Motor neuron (in vitro differentiated cells): ENCODE results near the gene TXNRD2. TPM values are rescaled to one million over a fixed set of nuclear protein-coding genes. Genes with fewer than 3 reads are reported as not detected.

ENCODE experiments used
- ATAC-seq, 8 experiments: fragments of 200-7000 bp; cut with Tn5 transposase; replicated peaks in 6 of 8; 2 replicates each; pipeline ENCODE4 v1.8.0; 2021; ENCODE audit warnings: mild to moderate bottlenecking in 8 of 8, moderate library complexity in 8 of 8
- H3K27ac ChIP-seq, 2 donors: fragments of 250-450 bp; sonication (Bioruptor Pico); 2 replicates each; pipeline ENCODE4 v1.9.0; 2021; ENCODE audit warnings: antibody characterized with exemption in 2 of 2, mild to moderate bottlenecking in 2 of 2, moderate library complexity in 1 of 2
- H3K4me1 ChIP-seq, 2 donors: fragments of 250-450 bp; sonication (Bioruptor Pico); replicated peaks in 1 of 2; 2 replicates each; pipeline ENCODE4 v1.6.1; 2021; ENCODE audit warnings: antibody characterized with exemption in 2 of 2, mild to moderate bottlenecking in 2 of 2, moderate library complexity in 1 of 2
- H3K4me3 ChIP-seq, 5 donors: fragments of 250-450 bp; sonication (Bioruptor Pico); 2 replicates each; pipeline ENCODE4 v1.9.0; 2021; ENCODE audit warnings: antibody characterized with exemption in 5 of 5, mild to moderate bottlenecking in 5 of 5, moderate library complexity in 4 of 5
- WGBS, 10 experiments: fragments of 450-650 bp; shearing (Covaris generic); methylation state at CpG; one replicate each; pipeline ENCODE4 v1.0.0; 2022; 5-methylcytosine and 5-hydroxymethylcytosine counted together
- in situ Hi-C, 9 experiments: fragments of 400-800 bp; cut with MboI; loops; one replicate each; pipeline ENCODE4 v1.15.0; 2021; ENCODE audit warnings: low sequenced_read_pairs in 9 of 9, low pct_unique_long_range_greater_than_20kb in 2 of 9; ENCODE audit not compliant: unreplicated experiment in 9 of 9
- total RNA-seq, 8 experiments: library from RNA; unstranded; fragments of 300-600 nt; gene quantifications; 2 replicates each; pipeline versions ENCODE4 v1.2.3 to v1.2.4, GENCODE V29; 2022

TXNRD2 gene
- total RNA-seq, 8 experiments from 2014 or later, result 2.4 to 33.9 (median 9.9) TPM

GRCh38 chr22:19849835-19850762, 91.5 kb downstream of the TXNRD2 start:
- ATAC-seq, result no peak
- H3K4me1 ChIP-seq, result peaks cover 8 to 11% of the 10 kb centered on the region in 2 donors
- no peak overlapping the region for H3K27ac ChIP-seq
- in situ Hi-C loops, result no loop called here
- 20 to 100% (median 92%) methylated on average over 1 to 6 of the region's 9 CpGs; no CpG with 5 or more reads in 2 of the 10 experiments for WGBS, 10 experiments
- no peak overlapping the region for H3K4me3 ChIP-seq

DNA sequence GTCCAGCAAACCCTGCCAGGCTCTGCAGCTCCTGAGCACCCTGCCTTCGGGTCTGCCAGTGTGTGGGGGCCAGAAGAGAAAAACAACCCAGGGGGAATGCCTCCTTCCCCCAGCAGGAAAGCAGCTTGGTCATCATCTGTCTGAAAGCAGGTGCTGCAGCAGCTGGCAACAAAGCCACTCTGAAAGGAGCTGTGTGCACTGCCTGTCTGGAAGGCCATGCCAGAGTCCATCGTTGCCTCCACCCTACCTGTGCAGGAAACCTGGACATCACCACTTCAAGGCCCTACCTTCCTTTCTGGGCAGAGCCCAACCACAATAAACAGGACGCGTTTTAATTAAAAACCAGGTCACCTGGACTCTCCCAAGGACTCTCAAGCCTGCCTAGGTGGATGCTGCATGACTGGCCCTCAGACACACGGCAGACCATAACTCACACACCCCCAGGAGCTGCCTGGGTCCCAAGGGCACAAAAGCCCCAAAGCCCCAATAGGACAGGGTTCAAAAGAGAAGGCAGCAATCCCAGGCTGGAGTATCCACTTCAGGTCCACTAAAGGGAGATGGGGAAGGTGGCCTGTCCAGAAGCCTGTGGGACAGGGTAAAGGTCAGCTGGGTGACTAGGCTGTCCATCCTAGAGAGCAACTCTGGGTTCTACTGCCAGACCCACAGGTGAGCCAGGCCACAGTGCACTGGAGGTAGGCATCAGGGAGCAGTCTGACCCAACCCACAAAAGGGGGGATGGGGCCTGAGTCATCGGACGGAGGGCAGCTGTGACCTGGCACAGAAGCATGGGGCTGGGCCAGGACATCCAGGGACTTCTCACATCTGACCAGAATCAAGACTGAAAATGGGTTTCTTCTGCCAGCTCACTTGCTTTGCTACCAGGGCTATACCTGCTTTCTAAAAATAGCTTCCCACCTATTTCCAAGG, 93.1 kb downstream of the TXNRD2 start:
- ATAC-seq, result no peak
- WGBS, 10 experiments, result 0 to 100% (median 92%) methylated on average over 1 to 2 of the region's 7 CpGs; no CpG with 5 or more reads in 5 of the 10 experiments
- peaks cover 8 to 11% of the 10 kb centered on the region in 2 donors for H3K4me1 ChIP-seq
- H3K27ac ChIP-seq, result no peak overlapping the region
- H3K4me3 ChIP-seq, result no peak overlapping the region
- in situ Hi-C loops, result no loop called here

DNA sequence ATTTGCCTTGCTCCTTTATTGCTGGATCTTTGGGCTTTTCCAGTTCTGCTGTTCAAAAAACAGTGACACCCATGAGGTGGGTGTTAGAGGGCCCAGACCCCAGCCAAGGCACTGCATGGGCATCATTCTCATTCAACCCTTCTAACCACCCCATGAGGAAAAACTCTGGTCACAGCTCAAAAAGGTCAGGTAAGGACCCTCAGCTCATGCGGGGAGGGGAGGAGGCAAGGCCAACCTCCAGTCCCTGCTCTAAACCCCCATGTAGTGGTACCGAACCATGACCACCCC, 94.3 kb downstream of the TXNRD2 start:
- 67 to 100% (median 100%) methylated on average over 1 to 2 of the region's 2 CpGs; no CpG with 5 or more reads in 5 of the 10 experiments for WGBS, 10 experiments
- no peak overlapping the region for H3K27ac ChIP-seq
- peaks cover 11 to 12% of the 10 kb centered on the region in 2 donors for H3K4me1 ChIP-seq
- in situ Hi-C loops, result no loop called here
- ATAC-seq, result no peak
- no peak overlapping the region for H3K4me3 ChIP-seq

DNA sequence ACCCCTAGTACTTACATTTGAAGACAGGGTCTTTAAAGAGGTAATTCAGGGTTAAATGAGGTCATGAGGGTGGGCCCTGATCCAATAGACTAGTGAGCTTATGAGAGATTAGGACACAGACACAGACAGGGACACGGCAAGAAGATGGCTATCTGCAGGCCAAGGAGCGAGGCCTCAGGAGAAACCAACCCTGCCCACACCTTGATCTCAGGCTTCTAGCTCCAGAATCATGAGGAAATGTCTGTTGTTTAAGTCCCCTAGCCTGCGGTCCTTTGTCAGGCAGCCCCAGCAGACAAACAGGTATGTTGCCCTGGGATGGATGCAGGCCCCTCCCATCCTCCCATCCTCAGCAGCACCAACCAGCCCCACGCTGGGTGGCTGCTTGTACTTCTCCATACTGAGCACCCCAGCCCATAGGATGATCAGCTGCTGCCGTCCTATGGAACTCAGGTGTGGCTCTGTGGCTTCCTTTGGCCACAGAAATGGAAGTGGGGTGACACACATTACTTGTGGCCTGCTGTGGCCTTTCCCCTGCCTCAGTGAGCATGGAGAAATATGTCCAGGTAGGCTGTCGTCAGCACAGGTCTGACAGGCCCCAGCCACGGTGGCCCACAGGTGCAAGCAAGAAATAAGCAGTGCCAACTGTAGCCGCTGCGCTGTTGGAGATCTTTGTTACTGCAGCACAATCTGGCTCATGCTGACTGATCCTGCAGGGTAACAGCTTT, 94.8 kb downstream of the TXNRD2 start:
- no peak for ATAC-seq
- Histone ChIP-seq H3K4me3 (no peak overlapping the region), H3K27ac (no peak overlapping the region), H3K4me1 (peaks cover 12 to 17% of the 10 kb centered on the region in 2 donors)
- in situ Hi-C loops, result no loop called here
- WGBS, 10 experiments, result 83 to 100% (median 100%) methylated on average over 1 to 6 of the region's 9 CpGs; no CpG with 5 or more reads in 1 of the 10 experiments

- whole genome bisulfite sequencing, 10 experiments, result 27 to 100% (median 90%) methylated on average over 1 to 2 of the region's 8 CpGs; no CpG with 5 or more reads in 6 of the 10 experiments
- H3K27ac ChIP-seq, result peak overlapping the region in 1 of 2 donors; percentile 35
- ATAC-seq, result peak in 5 of 8 experiments; percentile 29 to 48 (median 42)
These were observed 96.4 kb downstream of the TXNRD2 start for GRCh38 chr22:19845054-19845722.

GRCh38 chr22:19844377-19845053, 97.1 kb downstream of the TXNRD2 start:
- Histone ChIP-seq H3K27ac (peak overlapping the region in 1 of 2 donors; percentile 35), H3K4me3 (no peak overlapping the region), H3K4me1 (peaks cover 12 to 17% of the 10 kb centered on the region in 2 donors)
- ATAC-seq, result peak in 6 of 8 experiments; percentile 3 to 81 (median 29)
- in situ Hi-C loops, result no loop called here
- WGBS, 10 experiments, result 13 to 100% (median 77%) methylated on average over 1 to 4 of the region's 18 CpGs; no CpG with 5 or more reads in 5 of the 10 experiments

More at GRCh38 chr22:19845054-19845722, 96.4 kb downstream of the TXNRD2 start:
- in situ Hi-C loops, result no loop called here
- Histone ChIP-seq H3K4me3 (no peak overlapping the region), H3K4me1 (peaks cover 12 to 17% of the 10 kb centered on the region in 2 donors)

DNA sequence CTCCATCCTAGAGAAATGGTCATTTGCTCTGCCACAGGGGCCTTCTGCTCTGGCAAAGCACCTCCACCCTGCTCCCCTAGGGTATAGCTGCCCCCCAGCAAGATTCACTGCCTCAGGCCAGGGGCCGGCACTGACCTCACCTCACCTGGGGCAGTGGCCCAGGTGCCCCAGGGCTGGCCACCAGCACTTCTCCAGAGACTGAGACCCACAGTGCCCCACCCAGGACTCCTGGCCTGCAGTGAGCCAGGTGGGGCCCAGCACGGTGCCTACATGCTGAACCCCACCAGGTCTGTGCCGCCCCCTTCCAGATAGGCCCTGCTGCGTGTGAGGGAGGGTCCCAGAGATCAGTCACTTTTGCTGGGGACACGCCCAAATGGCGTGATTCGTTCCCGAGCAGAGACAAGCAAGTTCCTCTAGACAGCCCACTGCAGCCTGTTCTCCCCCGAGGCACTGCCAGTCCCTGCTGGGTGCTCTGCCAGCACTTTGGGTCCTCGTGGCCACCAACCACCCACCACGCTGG, 97.7 kb downstream of the TXNRD2 start:
- no peak overlapping the region for H3K27ac ChIP-seq

GRCh38 chr22:19843107-19843856, 98.3 kb downstream of the TXNRD2 start:
- in situ Hi-C loops, result no loop called here
- H3K4me3 ChIP-seq, result no peak overlapping the region
- WGBS, 10 experiments, result 46 to 100% (median 85%) methylated on average over 1 to 9 of the region's 27 CpGs; no CpG with 5 or more reads in 3 of the 10 experiments
- peaks cover 12 to 17% of the 10 kb centered on the region in 2 donors for H3K4me1 ChIP-seq
- peak in 6 of 8 experiments; percentile 3 to 49 (median 14) for ATAC-seq
- H3K27ac ChIP-seq, result no peak overlapping the region

More for the DNA sequence above, 97.7 kb downstream of the TXNRD2 start:
- no peak overlapping the region for H3K4me3 ChIP-seq
- WGBS, 10 experiments, result 17 to 93% (median 83%) methylated on average over 1 to 4 of the region's 11 CpGs; no CpG with 5 or more reads in 5 of the 10 experiments
- peak in 2 of 8 experiments; percentile 15 to 34 for ATAC-seq
- peaks cover 12 to 17% of the 10 kb centered on the region in 2 donors for H3K4me1 ChIP-seq
- in situ Hi-C loops, result no loop called here

DNA sequence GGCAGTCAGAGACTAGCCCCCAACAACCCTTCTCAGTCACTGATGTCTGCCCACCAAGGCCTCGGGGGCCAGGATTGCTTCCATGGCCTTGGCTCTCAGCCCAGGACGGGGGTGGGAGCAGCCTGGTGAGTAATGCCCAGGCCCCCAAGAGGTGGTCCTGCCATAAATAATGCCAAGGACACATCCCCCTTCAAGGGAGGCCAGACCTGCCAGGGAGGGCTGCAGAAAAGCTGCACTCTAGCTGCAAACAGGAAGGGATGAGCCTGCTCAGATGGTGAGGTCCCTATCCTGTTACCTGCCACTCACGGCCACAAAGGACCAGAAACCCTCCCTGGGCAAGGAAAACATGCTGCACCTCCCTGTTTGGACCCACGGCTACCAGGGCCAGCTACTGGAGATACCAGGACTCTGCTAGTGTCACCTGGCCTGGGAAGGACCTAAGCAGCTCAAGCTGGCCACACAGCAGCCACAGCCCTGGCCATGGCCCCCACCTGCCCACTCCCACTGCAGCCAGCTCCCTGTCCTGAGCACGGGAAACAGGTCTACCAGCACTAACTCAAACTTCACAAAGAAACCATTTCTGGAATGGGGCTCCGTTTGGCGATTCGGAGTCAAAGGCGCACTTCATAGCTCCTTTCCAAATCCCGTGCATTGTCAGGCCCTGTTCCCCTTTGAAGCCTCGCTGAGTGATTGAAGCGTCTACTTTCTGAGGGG, 99.1 kb downstream of the TXNRD2 start:
- in situ Hi-C loops, result no loop called here
- WGBS, 10 experiments, result 60 to 90% (median 80%) methylated on average over 1 to 9 of the region's 12 CpGs; no CpG with 5 or more reads in 4 of the 10 experiments
- peak overlapping the region in 1 of 2 donors; percentile 59 for H3K27ac ChIP-seq
- ATAC-seq, result peak in 4 of 8 experiments; percentile 20 to 54 (median 32)
- H3K4me3 ChIP-seq, result no peak overlapping the region
- H3K4me1 ChIP-seq, result peaks cover 12 to 17% of the 10 kb centered on the region in 2 donors

- ATAC-seq, result peak in 1 of 8 experiments; percentile 2
These were observed 99.8 kb downstream of the TXNRD2 start for GRCh38 chr22:19841641-19842392.

More at GRCh38 chr22:19841641-19842392, 99.8 kb downstream of the TXNRD2 start:
- peaks cover 12 to 17% of the 10 kb centered on the region in 2 donors for H3K4me1 ChIP-seq
- 67 to 100% (median 88%) methylated on average over 2 to 5 of the region's 8 CpGs; no CpG with 5 or more reads in 2 of the 10 experiments for WGBS, 10 experiments
- no peak overlapping the region for H3K4me3 ChIP-seq
- no peak overlapping the region for H3K27ac ChIP-seq
- in situ Hi-C loops, result no loop called here
